ENCODE measurements around the gene DYRK1A.

DNA sequence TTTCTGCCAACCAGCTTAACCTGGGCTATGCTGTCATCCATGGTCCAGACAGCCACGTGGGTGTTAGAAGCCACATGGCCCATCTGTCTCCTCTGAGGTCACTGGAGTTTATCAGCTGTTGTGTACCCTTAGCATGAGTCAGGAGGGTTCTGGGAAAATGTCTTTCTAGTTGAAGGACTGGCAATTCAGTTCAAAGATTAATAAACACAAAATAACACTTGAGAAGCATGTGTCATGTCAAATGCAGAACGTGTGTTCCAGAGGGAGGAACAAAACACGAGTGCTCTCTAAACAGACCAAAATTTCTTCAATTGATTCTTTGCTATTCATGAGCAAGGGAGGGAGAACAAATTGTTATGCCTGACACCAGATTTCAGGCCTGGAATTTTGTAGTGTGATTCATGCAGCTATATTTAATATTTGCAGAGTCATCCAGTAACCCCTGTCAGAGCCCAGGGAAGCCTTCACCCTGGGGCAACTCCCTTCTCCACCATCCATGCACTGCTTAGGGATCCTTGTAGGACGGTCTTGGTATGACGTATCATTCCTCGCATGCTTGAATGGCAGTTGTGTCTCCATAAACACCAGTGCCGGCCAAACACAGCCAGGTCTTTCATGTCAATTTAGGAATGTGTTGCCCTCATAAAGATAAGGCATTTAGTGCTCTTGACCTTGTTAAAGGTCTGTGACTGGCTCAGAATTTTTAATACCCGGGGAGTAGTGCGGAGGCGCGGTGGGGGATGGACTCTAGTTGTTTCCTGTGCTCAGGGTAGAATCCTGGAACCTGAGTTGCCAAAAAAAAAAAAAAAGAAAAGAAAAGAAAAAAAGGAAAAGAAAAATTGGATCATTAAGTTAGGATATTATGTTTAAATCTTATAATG, 27.7 kb upstream of the DYRK1A start:
- no peak for TF ChIP-seq RAD21 (conservative IDR thresholded peaks at IDR 0.05)
- no peak for TF ChIP-seq TAF1 (IDR thresholded peaks at IDR 0.05; ENCODE audit: low read depth)
- no peak for TF ChIP-seq CTCF (IDR thresholded peaks at IDR 0.05; ENCODE audit: poor library complexity, severe bottlenecking)
- no peak for TF ChIP-seq EZH2 (IDR thresholded peaks at IDR 0.05; ENCODE audit: borderline replicate concordance, insufficient read depth, low read length, poor library complexity, severe bottlenecking)
- TF ChIP-seq MXI1 (conservative IDR thresholded peaks at IDR 0.05; ENCODE audit: poor library complexity, severe bottlenecking), result no peak
- no peak for TF ChIP-seq POLR2AphosphoS5 (IDR thresholded peaks at IDR 0.05)
- no peak for TF ChIP-seq SMC3 (conservative IDR thresholded peaks at IDR 0.05; ENCODE audit: poor library complexity)
- TF ChIP-seq REST (IDR thresholded peaks at IDR 0.05; ENCODE audit: borderline replicate concordance), result no peak
- TF ChIP-seq EP300 (conservative IDR thresholded peaks at IDR 0.05; ENCODE audit: poor library complexity, severe bottlenecking), result no peak
